ENCODE results near the gene MRPL16. TPM values are rescaled to one million over a fixed set of nuclear protein-coding genes. Genes with fewer than 3 reads are reported as not detected.

MRPL16 gene
- total and polyA plus RNA-seq, 2 of the 4 experiments (the other 2 are of a cell fraction) = 43.9 to 71.3 TPM

GRCh38 chr11:59814021-59814420, 3.4 kb upstream of the MRPL16 start:
- no peak overlapping the region for H3K4ac ChIP-seq (ENCODE audit: low read depth, low read length)
- H3K4me2 ChIP-seq (ENCODE audit: low read depth, low read length) = peak overlapping the region; percentile 54; the same call in 1 of the 2 replicates
- H2AFZ ChIP-seq (replicated peaks; ENCODE audit: low read length, poor library complexity) = no peak overlapping the region
- H3K9me3 ChIP-seq (ENCODE audit: control insufficient read depth, insufficient read depth, low read length) = no peaks in the 10 kb centered on the region
- H3K36me3 ChIP-seq (ENCODE audit: control insufficient read depth, insufficient read depth, low read length) = no peaks in the 10 kb centered on the region
- H4K91ac ChIP-seq (ENCODE audit: insufficient read depth, low read depth, low read length) = no peak overlapping the region
- no peak overlapping the region for H2AK5ac ChIP-seq (ENCODE audit: low read depth, low read length)
- BruUV-seq (replicated peaks) = no TSS peak
- H3K56ac ChIP-seq (ENCODE audit: extremely low read depth, insufficient read depth, low read length) = no peak overlapping the region
- no peak overlapping the region for H3K27ac ChIP-seq (ENCODE audit: insufficient read depth, low read length)
- H2BK5ac ChIP-seq (ENCODE audit: low read depth, low read length, poor library complexity, severe bottlenecking) = no peak overlapping the region
- DNase-seq = no peak
- H3K27me3 ChIP-seq (ENCODE audit: control insufficient read depth, insufficient read depth, low read length) = peaks cover 3% of the 10 kb centered on the region; the same call in 1 of the 2 replicates
- H3K9me1 ChIP-seq (ENCODE audit: insufficient read depth, low read length) = no peaks in the 10 kb centered on the region; the same call in 1 of the 2 replicates
- H3K4me1 ChIP-seq (ENCODE audit: control insufficient read depth, insufficient read depth, low read length) = peaks cover 3% of the 10 kb centered on the region; the same call in 1 of the 2 replicates
- no peak overlapping the region for H4K5ac ChIP-seq (ENCODE audit: low read depth, low read length)
- no peak overlapping the region for H3K23ac ChIP-seq (ENCODE audit: low read depth, low read length)
- in situ Hi-C loops (cut with MboI; ENCODE audit: low sequenced_read_pairs) (no loop called here), dilution Hi-C loops (cut with HindIII; ENCODE audit: low sequenced_read_pairs, unreplicated experiment) (no loop called here), intact Hi-C loops (cut with micrococcal nuclease) (no loop called here)
- ATAC-seq (ENCODE audit: low read depth) = no peak
- no peak overlapping the region for H4K8ac ChIP-seq (ENCODE audit: low read depth in 2 of 2, low read length in 2 of 2)
- no peak overlapping the region for H2AK9ac ChIP-seq (replicated peaks; ENCODE audit: low read depth, low read length, poor library complexity)
- no peak overlapping the region for H3K4me3 ChIP-seq (ENCODE audit: insufficient read depth, low read depth, low read length)
- no peak overlapping the region for H2BK120ac ChIP-seq (ENCODE audit: low read depth, low read length)
- H3K79me1 ChIP-seq (ENCODE audit: low read depth in 1 of 2, low read length in 2 of 2) = peaks cover 0 to 14% of the 10 kb centered on the region in 2 experiments; a peak in 3 of 4 replicates
- no peak overlapping the region for H3K18ac ChIP-seq (ENCODE audit: low read depth, low read length)
- CTCF ChIA-PET = interaction anchor here (0.6 kb wide), 1 partner anchor 886 kb away, joined by 3 read pairs; no protein-coding TSS in a partner anchor
- no peak overlapping the region for H2BK20ac ChIP-seq (ENCODE audit: low read depth, low read length)
- H2BK15ac ChIP-seq (ENCODE audit: low read depth, low read length) = no peak overlapping the region
- no peaks in the 10 kb centered on the region for H4K20me1 ChIP-seq (ENCODE audit: insufficient read depth, low read length)
- H3K9ac ChIP-seq (ENCODE audit: low read depth, low read length) = no peak overlapping the region
- no peak overlapping the region for H3K14ac ChIP-seq (replicated peaks; ENCODE audit: low read depth, low read length)
- WGBS, 2 experiments (ENCODE audit: extremely low coverage in 2 of 2, insufficient read length in 1 of 2) = no CpG with 5 or more reads among the region's 1 CpG
- POLR2A ChIA-PET (ENCODE audit: unreplicated experiment) = no interaction called here
- TF ChIP-seq BHLHE40 (IDR thresholded peaks at IDR 0.05; ENCODE audit: low read depth, low read length) (no peak), CEBPB (IDR thresholded peaks at IDR 0.05; ENCODE audit: low read depth, low read length) (no peak), SMC3 (IDR thresholded peaks at IDR 0.05; ENCODE audit: low read depth, low read length) (no peak), MXI1 (IDR thresholded peaks at IDR 0.05; ENCODE audit: borderline replicate concordance, low read depth, low read length) (no peak), RCOR1 (IDR thresholded peaks at IDR 0.05; ENCODE audit: insufficient replicate concordance, low read length) (no peak), RFX5 (IDR thresholded peaks at IDR 0.05; ENCODE audit: low read depth, low read length) (no peak), MAZ (IDR thresholded peaks at IDR 0.05; ENCODE audit: borderline replicate concordance, low read depth, low read length) (no peak), CHD1 (IDR thresholded peaks at IDR 0.05; ENCODE audit: low read depth, low read length) (no peak), POLR2A (IDR thresholded peaks at IDR 0.05; ENCODE audit: low read depth, low read length) (no peak), FOS (IDR thresholded peaks at IDR 0.05; ENCODE audit: low read depth, low read length) (no peak), ELK1 (IDR thresholded peaks at IDR 0.05; ENCODE audit: borderline replicate concordance, low read depth, low read length) (no peak), USF2 (IDR thresholded peaks at IDR 0.05; ENCODE audit: low read depth, low read length) (no peak), NFE2L2 (IDR thresholded peaks at IDR 0.05; ENCODE audit: low read depth, low read length) (no peak), MAFK (IDR thresholded peaks at IDR 0.05; ENCODE audit: low read depth, low read length) (no peak), RAD21 (IDR thresholded peaks at IDR 0.05; ENCODE audit: low read length) (no peak), CTCF (conservative IDR thresholded peaks at IDR 0.05; ENCODE audit: low read depth, low read length) (no peak)

Measured in IMR-90 (cell line).